Smooth muscle cell of bladder (primary cell): ENCODE results near the gene PROCA1. TPM values are rescaled to one million over a fixed set of nuclear protein-coding genes. Genes with fewer than 3 reads are reported as not detected.

Experiments used
- total RNA-seq: library from RNA; depleted of rRNA; stranded (reverse); fragments of >200 nt; gene quantifications from 2 replicates; pipeline ENCODE4 v1.2.3, GENCODE V29; 2014

PROCA1 gene
- total RNA-seq: 1.0 and 1.1 TPM in 2 replicates

GRCh38 chr17:28711723-28712031 lies at the start of gene PROCA1:
PROCA1 (minus strand) TSS chr17:28711888; CDS start chr17:28711660, 228 bp downstream.

GRCh38 chr17:28743243-28744103 lies 31.8 kb upstream of the PROCA1 start, which contains the start of gene TRAF4:
TRAF4 (plus strand) TSS chr17:28744011; CDS start chr17:28744113, 102 bp downstream.

GRCh38 chr17:28728364-28729200 lies 16.9 kb upstream of the PROCA1 start, which contains the start of gene NEK8:
NEK8 (plus strand) TSS chr17:28728788; CDS start chr17:28728814, 26 bp downstream.

GRCh38 chr17:28726226-28726626 lies 14.5 kb upstream of the PROCA1 start, which contains the start of gene TLCD1:
TLCD1 (minus strand) TSS chr17:28726233; CDS start chr17:28726097, 136 bp downstream.

GRCh38 chr17:28717578-28718332 lies 6.1 kb upstream of the PROCA1 start, which contains the start of gene RAB34:
RAB34 (minus strand) TSS chr17:28717868; CDS start chr17:28717266, 602 bp downstream.

GRCh38 chr17:28661635-28662526 lies 49.8 kb downstream of the PROCA1 start, which contains the start of the genes SDF2 and SUPT6H:
SDF2 (minus strand) TSS chr17:28661906; CDS start chr17:28661876, 30 bp downstream.
SUPT6H (plus strand) TSS chr17:28662205; CDS start chr17:28673402, 11,197 bp downstream.

Other genes starting within 250 kb of the PROCA1 start
- not detected in 2 replicates for gene SLC13A2, start 238.2 kb downstream of the PROCA1 start, total RNA-seq
- not detected in 2 replicates for gene FOXN1, start 205.5 kb downstream of the PROCA1 start, total RNA-seq
- gene UNC119, start 159.3 kb downstream of the PROCA1 start, total RNA-seq: 24.7 and 33.0 TPM in 2 replicates
- gene PIGS, start 140.4 kb downstream of the PROCA1 start, total RNA-seq: 47.4 and 48.5 TPM in 2 replicates
- gene ALDOC, start 135.0 kb downstream of the PROCA1 start, total RNA-seq: 121 and 159 TPM in 2 replicates
- gene SPAG5, start 112.9 kb downstream of the PROCA1 start, total RNA-seq: 4.7 and 5.4 TPM in 2 replicates
- gene RSKR, start 97.7 kb downstream of the PROCA1 start, total RNA-seq: 4.4 and 4.6 TPM in 2 replicates
- gene BLTP2, start 66.7 kb downstream of the PROCA1 start, total RNA-seq: 123 and 171 TPM in 2 replicates
- 65.4 and 81.8 TPM in 2 replicates for gene SDF2, start 50.0 kb downstream of the PROCA1 start, total RNA-seq
- 42.8 and 52.9 TPM in 2 replicates for gene SUPT6H, start 49.7 kb downstream of the PROCA1 start, total RNA-seq
- 190 and 212 TPM in 2 replicates for gene RAB34, start 6.0 kb upstream of the PROCA1 start, total RNA-seq
- gene RPL23A, start 8.1 kb upstream of the PROCA1 start, total RNA-seq: 979 and 1,044 TPM in 2 replicates
- gene TLCD1, start 14.3 kb upstream of the PROCA1 start, total RNA-seq: 4.3 and 7.5 TPM in 2 replicates
- gene NEK8, start 16.9 kb upstream of the PROCA1 start, total RNA-seq: 3.0 and 3.8 TPM in 2 replicates
- 16.2 and 24.2 TPM in 2 replicates for gene TRAF4, start 32.1 kb upstream of the PROCA1 start, total RNA-seq
- 1.4 and 3.0 TPM in 2 replicates for gene FAM222B, start 130.9 kb upstream of the PROCA1 start, total RNA-seq
- 12.7 and 15.6 TPM in 2 replicates for gene ERAL1, start 143.1 kb upstream of the PROCA1 start, total RNA-seq
- 34.3 and 39.2 TPM in 2 replicates for gene FLOT2, start 185.8 kb upstream of the PROCA1 start, total RNA-seq
- 2.4 and 6.7 TPM in 2 replicates for gene DHRS13, start 191.2 kb upstream of the PROCA1 start, total RNA-seq
- 11.5 and 11.7 TPM in 2 replicates for gene PHF12, start 239.6 kb upstream of the PROCA1 start, total RNA-seq